LoVo (cell line): ENCODE data around the gene GAS7.
"Not testable (repeated sequence)": the region's sequence is repeated elsewhere in the genome, so short reads cannot be mapped to it uniquely, and the experiment has no call there.

ENCODE experiments used
- DNase-seq: peaks from one replicate; pipeline ENCODE4 v3.0.0-alpha.2; 2016; ENCODE audit warnings: low spot score

The GAS7 gene

DNA sequence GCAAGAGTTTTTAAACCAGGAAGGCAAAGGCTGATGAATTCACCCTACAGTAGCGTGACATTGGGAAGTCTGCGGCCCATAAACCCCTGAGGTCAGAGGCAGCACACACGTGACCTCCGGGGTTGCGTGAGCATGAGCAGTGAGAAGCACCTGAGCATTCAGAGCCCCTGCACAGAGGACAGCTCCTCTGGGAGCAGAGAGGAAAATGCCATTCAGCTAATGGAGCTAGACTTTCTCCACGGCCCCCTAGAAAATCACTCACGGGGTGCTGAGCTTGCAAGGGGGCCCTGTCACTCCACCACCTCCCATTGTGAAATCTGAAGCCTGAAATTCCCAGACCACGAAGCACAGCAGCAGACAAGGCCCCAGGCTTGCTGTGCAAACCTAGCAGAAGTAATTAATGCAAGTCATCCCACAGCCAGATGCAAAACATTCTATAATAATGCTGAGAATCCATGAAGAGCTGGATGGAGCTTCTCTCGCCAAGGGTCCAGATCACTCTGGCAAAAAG, 178.4 kb downstream of the GAS7 start:
- DNase-seq: no peak

DNA sequence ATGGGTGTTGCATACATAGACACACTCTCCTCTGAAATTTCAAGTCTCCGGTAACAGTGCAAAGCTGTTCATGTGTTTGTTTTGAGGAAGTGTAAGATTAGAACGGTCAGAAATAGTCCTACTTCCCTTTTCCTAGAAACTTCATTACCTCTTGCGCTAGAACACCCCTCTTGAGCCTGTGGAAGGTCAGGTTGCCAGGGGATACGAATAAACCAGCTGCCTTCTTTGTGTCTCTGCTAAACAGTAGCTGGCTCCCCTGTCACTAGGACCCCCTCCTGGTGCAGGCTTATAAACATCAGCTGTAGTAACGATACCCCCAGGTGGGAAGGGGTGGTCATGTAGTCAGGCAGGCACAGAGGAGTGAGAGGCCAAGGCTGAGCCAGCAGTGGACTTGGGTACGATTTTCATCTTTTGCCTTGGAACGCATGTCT, 179.9 kb downstream of the GAS7 start:
- DNase-seq: no peak

DNA sequence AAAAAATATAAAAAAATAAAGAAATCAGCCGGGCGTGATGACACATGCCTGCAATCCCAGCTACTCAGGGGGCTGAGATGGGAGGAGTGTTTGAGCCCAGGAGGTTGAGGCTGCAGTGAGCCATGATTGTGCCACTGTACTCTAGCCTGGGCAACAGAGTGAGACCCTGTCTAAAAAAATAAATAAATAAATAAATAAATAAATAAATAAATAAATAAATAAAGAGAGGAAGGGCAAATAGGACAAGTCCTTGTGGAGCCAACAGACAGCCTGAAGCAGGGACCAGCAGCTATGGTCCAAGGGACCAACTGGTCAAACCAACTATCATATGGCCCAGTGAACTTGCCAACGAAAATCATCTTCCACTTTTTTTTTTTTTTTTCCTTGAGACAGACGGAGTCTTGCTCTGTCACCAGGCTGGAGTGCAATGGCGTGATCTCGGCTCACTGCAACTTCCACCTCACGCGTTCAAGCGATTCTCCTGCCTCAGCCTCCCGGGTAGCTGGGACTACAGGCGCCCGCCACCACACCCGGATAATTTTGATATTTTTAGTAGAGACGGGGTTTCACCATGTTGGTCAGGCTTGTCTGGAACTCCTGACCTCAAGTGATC, 181.3 kb downstream of the GAS7 start:
- not testable (repeated sequence) for DNase-seq

GRCh38 chr17:10013365-10014112, 184.9 kb downstream of the GAS7 start:
- DNase-seq: no peak

DNA sequence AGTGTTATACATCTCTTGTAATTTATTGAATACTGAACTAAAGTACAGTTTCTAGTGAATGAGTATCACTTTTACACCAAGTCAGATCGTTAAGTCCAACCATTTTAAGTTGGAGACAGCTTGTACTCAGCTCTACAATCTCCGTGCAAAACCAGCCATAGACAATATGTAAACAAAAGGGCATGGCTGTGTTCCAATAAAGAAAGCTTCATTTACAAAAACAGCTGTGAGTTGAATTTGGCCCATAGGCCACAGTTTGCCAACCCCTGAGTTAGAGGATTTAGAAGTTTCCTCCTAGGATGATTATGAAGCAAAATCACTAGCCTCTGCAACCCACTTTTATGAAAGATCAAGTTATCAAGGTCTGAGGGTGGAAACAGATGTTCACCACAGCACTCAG, 187.7 kb downstream of the GAS7 start:
- DNase-seq: no peak

- no peak for DNase-seq
Observed at GRCh38 chr17:10003705-10004104, 194.7 kb downstream of the GAS7 start.

GRCh38 chr17:10002567-10003360, 195.6 kb downstream of the GAS7 start:
- not testable (repeated sequence) for DNase-seq

DNA sequence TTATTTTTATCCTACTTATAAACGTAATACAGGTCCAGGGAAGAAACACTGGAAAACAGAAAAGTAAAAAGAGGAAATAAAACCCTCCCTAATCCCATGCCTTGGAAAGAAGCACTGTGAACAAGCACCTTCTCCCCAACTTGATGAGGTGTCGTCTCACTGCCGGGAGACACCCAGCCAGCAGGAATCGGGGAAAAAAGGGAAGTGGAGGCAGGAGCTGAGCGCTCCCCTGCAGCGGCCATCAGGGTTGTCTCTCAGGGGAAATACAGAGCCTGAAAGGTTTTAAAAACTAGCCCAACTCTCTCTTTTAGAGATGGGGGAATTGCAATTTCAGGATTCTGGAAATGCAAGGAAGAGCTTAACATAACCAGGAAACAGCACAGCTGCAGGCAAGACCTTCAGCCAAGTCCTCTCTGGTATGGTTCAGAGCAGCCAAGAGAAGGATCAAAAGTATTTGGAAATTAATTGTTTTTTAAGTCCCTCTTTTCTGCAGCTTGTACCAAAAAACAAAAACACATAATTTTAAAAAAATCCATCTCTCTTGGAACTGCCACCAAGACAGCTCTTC, 197.0 kb downstream of the GAS7 start:
- no peak for DNase-seq

DNA sequence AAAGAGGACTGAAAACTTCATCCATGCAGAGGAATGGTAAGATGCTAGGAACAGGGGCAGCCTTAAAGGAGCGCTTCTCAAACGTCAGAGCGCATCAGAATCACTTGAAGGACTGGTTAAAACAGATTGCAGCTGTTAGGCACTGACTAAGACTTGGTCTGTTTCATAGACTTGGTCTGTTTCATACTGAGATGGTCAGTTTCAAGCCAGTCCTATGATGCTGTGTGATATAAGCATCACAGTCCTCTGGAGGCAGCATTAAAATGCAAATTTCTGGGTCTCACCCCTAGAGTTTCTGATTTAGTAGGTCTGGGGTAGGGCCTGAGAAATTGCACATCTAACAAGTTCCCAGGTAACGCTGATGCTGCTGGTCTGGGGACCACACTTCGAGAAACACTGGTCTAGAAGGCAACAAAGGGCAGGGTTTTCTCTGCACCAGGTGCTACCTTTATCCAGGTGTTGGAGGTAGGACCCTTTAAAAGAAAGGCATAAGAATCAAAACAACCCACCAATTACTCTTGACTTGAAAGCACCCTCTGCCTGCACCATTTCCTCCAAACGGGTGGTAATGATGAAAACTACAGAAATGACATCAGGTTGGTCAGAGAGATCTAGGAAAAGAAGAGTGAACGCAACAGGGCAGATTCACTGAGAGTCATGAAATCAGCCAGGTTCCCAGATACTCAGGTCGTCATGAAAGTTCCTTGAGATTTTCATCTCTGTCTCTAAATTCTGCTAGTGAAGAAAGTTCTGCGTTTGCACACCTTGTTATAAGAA, 198.3 kb downstream of the GAS7 start:
- no peak for DNase-seq

- no peak for DNase-seq
Observed at GRCh38 chr17:9998060-9998459, 200.3 kb downstream of the GAS7 start.

GRCh38 chr17:9994761-9995160, 203.6 kb downstream of the GAS7 start:
- no peak for DNase-seq

DNA sequence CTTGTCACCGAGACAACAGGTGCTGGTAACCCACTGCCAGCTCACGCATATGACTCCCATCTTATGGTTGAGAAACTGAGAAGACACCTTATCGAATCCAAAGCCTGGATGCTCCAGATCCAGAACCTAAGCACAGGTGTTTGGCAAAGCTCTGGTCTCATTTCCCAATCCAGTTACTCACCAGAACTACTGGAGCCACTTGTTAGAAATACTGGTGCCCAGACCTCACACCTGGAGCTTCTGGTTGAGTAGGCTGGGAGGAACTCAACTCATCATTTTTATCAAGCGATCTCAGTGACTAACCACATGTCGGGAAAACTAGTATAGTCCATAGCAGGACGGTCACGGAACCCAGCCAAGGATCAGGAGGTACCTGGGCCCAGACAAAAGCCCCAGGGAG, 206.6 kb downstream of the GAS7 start:
- no peak for DNase-seq

GRCh38 chr17:9991351-9991750, 207.1 kb downstream of the GAS7 start:
- no peak for DNase-seq

GRCh38 chr17:9987779-9988585, 210.4 kb downstream of the GAS7 start:
- DNase-seq: peak; percentile 25

- DNase-seq: no peak
Observed at GRCh38 chr17:9986754-9987382, 211.5 kb downstream of the GAS7 start.

DNA sequence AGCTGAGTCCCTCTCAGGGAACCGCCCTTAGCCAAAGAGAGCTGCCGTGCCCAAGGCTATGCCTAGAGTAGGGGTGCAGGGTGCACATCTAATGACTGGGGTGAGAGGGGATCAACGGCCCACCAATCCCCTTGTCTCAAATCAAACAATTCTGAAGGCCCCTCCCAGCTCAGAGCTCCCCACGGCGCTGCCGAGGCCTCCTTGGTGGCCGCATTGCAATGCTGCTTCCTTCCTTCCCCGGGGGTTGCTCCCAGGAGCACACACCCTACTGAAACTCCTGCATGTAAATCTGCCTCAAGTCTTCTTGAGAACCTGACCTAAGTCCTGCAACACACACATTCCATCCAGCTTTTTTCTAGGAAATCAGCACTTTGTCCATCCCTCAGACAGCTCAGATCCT, 212.8 kb downstream of the GAS7 start:
- no peak for DNase-seq

DNA sequence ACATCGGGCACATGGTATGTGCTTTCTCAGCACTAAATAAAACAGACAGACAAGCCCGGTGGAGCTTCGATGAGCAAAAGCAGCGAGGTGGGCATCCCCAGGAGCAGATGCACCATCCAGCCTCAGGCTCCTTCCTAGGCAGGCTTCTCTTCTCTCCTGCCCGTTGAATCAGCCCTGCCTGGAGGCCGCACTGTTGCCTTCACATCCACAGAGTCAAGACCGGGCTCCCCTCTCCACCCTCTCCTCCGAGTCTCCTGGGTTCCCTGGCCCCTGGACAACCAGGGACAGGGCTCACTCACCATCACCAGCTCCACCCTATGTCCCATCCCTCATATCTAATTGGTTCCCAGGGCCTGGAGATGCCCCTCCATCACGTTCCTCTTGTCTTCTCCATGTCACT, 213.6 kb downstream of the GAS7 start:
- DNase-seq: no peak

DNA sequence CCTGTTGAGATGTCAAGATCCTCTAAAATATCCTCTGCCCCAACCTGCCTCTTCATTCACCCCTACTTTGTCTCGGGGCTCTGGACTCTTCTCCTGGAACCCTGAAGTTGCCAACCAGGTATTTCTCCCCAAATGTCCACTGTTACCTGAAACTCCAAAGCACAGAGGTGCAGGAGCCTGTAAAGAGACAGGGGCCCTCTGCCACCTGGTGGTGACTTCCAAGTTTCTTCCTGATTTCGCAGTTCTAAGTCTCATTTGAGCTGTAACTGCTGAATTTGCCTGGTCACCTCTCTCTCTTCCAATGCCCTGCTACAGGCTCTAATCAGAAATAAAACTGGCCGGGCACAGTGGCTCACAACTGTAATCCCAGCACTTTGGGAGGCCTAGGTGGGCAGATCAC, 216.2 kb downstream of the GAS7 start:
- DNase-seq: no peak

DNA sequence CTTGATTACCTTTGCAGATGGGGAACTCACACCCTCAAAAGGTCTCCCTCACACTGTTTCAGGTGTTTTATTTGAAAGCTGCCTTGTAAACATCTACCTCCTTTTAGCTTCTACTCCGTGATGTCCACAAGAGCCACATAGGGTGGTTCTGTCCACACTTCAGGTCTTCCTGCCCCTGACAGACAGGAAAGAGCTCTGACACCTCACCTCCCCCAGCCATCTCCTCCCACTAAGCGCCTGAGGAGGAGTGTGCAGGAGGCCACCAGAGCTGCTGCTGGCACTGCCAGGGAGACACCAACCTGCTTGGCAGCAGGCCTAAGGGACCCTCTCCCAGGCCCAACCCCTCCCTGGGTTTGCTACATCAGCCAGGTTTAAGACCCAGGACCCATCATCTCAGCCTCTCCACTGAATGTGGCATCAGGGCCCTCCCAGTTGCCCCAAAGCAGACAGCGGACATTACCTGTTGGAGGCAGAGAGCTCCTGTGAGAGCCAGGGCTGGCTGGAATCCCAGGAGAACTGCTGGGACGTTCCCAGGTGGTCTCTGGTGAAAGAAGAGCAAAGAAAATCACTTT, 217.0 kb downstream of the GAS7 start:
- DNase-seq: no peak

GRCh38 chr17:9979463-9979995, 218.9 kb downstream of the GAS7 start:
- no peak for DNase-seq
